GM19099 (cell line): Measurements from ENCODE around the gene TRIM9.

Source experiments
- POLR2A ChIP-seq: IDR thresholded peaks from 3 replicates; pipeline ENCODE4 v1.6.1; 2011; ENCODE audit warnings: low read depth; ENCODE audit not compliant: insufficient read length; ENCODE audit errors: extremely low read depth

The TRIM9 gene

GRCh38 chr14:50929506-50929905 lies 165.4 kb downstream of the TRIM9 start:
- TF ChIP-seq POLR2A: no peak

GRCh38 chr14:50928002-50928635 lies 166.8 kb downstream of the TRIM9 start:
- TF ChIP-seq POLR2A: no peak

- no peak for TF ChIP-seq POLR2A
Measured at GRCh38 chr14:50926851-50927386, 168.0 kb downstream of the TRIM9 start.
